Renal cortical epithelial cell (primary cell): ENCODE measurements around the gene KIFC1. TPM values are rescaled to one million over a fixed set of nuclear protein-coding genes. Genes with fewer than 3 reads are reported as not detected.

Source experiments
- DNase-seq: peaks from one replicate; pipeline ENCODE4 v3.0.0-alpha.2; 2011; ENCODE audit warnings: low read depth
- total RNA-seq: library from RNA; depleted of rRNA; stranded (reverse); fragments of >200 nt; gene quantifications from 2 replicates; pipeline ENCODE4 v1.2.3, GENCODE V29; 2014

The KIFC1 gene
- total RNA-seq, 1 donor from 2014 or later: 0.70 TPM

DNA sequence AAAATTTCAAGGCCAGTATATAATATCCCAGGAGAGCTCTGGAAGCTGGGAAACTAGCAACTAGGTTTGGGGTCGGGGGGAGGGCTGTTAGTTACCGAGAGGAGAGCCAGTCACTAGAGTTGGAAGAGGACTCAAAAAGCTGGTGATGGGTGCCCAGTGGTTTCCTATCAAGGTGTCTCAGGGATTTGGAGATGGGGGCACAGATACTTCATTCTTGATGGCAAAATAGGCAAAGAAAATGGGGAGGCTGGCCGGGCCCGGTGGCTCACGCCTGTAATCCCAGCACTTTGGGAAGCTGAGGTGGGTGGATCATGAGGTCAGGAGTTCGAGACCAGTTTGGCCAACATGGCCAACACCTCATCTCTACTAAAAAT, 20.0 kb downstream of the KIFC1 start:
- no peak for DNase-seq

DNA sequence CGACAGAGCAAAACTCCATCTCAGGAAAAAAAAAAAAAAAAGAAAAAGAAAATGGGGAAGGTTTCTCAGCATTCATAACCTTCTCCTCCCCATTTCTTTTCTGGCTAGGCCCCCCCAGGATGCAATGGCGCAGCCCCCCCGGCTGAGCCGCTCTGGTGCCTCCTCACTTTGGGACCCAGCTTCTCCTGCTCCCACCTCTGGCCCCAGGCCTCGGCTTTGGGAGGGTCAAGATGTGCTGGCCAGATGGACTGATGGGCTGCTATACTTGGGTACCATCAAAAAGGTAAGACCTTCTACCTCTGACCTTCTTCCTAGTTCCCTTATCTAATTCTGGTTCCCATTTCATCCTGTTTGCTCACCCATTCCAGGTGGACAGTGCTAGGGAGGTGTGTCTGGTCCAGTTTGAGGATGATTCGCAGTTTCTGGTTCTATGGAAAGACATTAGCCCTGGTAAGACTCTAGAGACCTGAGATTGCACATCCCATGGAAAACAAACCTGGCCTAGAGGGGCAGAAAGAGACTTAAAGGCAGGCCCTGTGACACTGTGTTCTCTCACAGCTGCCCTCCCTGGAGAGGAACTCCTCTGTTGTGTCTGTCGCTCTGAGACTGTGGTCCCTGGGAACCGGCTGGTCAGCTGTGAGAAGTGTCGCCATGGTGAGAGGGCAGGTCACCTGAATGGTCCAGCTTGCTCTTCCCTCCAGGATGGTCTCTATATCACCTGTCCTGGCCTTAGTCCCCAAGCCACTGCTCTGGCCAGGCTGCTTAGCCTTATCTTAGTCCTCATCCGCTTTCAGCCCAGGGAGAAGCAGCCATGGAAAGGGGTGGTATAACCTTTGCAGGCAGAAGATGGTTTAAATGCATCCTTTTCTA, 20.8 kb downstream of the KIFC1 start:
- DNase-seq: no peak

DNA sequence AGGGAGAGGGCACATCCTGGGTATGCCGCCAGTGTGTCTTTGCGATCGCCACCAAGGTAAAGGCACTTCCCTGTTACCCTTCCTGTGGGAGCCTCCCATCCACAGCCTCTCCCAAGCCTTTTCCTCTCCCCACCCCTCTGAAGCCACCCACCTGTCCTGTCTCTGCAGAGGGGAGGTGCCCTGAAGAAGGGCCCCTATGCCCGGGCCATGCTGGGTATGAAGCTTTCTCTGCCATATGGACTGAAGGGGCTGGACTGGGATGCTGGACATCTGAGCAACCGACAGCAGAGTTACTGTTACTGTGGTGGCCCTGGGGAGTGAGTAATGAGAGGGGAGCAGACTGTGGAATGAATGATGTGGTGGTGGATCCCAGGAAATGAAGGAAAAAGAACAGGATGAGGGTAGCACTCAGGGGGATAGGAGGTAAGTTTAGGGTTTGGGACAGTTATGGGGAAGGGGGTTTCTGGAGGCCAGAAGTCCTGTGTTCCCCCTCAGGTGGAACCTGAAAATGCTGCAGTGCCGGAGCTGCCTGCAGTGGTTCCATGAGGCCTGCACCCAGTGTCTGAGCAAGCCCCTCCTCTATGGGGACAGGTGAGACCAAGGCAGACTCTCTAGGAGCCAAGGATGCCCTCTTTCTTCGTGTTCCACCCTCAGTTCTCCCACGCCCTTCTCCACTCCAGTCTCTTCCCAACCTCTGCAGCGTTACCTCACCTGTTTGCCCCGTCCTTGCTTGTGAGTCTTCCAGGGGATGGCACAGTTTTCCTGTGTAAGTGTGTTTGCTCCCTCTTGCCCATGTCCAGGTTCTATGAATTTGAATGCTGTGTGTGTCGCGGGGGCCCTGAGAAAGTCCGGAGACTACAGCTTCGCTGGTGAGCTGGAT, 21.9 kb downstream of the KIFC1 start:
- no peak for DNase-seq

DNA sequence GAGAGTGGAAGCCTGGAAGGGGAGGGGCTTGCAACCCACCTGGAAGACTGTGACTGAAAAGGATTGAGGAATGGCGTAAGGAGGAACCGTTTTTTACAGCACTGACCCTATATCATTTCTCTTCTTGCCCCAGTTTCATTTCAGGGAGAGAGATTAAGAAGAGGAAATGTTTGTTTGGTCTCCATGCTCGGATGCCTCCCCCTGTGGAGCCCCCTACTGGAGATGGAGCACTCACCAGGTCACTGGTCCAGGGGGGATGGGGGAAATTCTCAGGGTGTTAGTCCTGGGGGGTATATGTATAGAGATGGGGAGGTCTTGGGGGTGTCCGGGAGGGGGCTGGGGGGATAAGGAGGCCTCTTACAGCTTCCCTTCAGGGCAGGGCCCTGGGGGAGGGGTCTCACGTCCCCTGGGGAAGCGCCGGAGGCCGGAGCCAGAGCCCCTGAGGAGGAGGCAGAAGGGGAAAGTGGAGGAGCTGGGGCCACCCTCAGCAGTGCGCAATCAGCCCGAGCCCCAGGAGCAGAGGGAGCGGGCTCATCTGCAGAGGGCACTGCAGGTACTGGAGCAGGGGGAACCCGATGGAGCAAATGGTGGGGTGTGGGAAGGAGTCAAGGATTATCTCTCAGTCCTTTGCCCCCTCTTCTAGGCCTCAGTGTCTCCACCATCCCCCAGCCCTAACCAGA, 23.1 kb downstream of the KIFC1 start:
- no peak for DNase-seq

DNA sequence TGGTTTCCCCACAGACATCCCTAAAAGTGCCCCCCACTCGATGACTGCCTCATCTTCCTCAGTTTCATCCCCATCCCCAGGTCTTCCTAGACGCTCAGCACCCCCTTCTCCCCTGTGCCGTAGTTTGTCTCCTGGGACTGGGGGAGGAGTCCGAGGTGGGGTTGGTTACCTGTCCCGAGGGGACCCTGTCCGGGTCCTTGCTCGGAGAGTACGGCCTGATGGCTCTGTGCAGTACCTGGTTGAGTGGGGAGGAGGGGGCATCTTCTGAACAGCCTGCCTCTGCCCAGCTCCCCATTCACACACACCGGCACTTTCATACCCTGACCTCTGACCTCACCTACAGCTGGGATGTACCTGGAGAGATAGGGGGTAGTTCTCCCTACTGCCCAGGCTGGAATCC, 24.2 kb downstream of the KIFC1 start:
- DNase-seq: no peak

DNA sequence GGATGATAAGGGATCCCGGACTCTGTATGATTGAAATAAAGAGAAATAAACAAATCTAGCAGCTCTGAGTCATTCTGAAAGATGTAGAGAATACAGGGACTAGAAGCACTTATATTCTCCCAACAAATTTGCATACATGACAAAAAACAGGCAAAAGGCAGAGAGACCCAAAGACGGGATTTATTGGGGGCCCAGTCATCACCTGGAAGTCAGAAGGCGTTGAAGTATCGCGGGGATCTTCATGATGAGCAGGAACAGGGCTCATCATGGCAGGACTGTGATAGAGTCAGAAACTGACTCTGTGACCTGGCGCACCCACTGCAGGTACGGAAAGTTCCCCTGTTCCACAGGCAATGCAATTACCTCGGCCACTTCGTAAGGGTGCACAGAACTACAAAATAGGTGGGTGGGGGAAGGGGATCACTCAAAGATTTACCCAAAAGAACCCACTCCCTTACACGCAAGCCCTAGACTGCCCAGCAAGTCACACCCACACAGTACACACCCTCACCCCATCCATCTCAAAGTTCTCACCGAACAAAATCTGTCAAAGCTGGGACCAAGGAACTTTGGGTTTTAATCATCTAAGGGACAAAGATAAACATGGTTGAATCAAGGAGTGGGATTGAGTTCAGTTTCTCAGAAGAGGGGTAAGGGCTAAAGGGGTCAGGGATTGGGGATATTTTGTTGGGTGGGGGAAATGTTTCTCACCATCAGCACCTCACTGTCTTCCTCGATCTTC, 24.9 kb downstream of the KIFC1 start:
- DNase-seq: no peak

DNA sequence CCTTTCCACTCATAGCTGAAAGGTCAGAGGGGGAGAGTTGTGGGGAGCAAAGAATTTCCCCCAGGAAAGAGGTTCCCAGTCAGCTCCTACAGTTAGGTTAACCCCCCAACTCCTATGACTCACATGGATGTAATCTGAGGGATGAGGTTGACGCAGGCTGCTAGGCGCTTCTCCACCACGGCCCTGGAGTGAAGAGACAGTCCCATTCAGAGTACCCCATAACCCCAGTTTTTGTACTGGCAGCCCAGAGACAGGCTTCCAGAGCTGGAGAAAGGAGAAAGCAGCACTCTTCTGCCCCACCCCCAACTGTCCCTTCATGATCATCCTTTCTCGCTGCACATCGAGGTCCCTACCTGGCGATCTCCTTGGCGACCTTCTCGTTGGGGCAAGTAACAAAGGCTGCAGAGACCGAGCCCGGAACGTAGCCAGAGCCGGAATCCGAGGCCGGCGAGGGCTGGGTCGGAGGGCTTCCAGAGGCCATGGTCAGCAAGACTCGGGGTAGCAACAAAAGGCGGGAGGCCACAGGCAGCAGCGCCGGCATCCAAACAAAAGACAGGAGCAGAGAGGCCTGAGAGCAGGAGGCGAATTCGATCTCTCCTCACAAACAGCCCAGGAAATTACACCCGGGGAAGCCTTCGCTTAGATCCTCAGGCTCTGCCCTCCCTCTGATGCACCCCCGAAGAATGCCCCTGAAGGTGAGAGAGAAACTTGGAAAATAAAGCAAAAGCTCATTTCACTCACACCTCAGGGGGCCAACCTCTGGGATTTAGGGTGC, 25.7 kb downstream of the KIFC1 start:
- peak; percentile 73 for DNase-seq

DNA sequence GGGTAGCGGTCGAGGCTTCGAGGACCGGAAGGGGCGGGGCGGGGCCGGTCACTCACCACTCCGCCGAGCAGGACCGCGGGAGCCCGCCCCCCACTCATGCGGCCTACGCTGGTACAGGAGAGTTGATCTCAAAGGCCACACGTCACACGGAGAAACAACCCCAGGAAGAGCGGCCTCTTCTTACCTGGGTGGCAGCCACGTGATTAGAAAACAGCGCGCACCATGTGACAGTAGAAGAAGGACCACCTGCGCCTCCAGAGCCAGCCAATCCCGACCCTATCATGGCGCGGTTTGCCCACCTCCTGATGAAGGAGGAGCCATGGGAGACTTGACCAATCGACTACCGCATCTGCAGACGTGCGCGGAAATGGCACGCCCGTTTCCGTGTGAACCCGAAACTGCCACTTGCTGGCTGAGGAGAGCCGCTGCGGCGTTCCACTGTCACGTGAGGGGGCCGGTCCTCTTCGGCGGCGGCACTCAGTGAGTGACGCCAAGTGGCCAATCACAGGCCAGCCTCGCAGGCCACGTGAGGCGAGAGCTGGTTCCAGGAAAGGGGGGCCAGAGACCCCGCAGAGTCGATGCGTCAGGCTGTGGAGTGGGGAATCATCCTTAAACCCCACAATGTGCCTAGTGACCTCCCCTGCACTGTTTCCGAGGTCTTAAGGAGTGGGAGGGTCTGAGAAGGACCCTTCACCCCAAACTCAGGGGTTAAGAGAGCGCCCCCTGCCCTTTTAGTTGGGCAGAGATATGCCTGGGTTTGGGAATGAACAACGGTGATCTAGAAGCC, 26.5 kb downstream of the KIFC1 start, which contains the start of gene CUTA:
Gene CUTA (minus strand): TSS at position 205 of the 787 bp plus-strand sequence. CDS start 107 bp downstream, at position 98.
- DNase-seq: peak; percentile 99

DNA sequence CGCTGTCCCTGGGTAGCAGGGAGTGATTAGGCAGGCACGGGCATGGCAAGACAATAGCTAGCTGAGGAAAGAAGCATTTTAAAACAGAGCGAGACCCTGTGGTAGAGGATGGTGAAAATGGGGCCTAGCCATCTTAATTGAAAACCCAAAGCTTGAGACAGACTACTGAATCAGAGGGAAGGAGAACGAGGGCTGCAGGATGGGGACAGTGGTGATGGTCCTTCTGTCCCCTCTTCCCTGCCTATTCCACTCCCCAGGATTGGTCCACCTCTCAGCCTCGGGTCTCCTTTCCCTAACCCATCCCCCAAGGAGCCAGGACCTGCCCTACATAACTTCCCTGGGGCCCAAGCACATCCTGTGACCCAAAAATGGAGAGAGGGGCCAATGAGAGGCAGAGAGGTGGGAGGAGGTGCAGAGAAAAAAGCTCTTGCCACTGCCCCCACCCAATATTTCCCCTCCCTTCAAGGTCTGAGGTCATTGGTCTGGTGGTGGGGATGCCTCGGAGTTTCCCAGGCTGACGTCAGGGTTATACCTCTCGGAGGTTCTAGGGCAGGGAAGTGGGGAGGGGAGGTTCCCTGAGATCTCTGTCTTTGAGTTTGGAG, 27.2 kb downstream of the KIFC1 start:
- no peak for DNase-seq

DNA sequence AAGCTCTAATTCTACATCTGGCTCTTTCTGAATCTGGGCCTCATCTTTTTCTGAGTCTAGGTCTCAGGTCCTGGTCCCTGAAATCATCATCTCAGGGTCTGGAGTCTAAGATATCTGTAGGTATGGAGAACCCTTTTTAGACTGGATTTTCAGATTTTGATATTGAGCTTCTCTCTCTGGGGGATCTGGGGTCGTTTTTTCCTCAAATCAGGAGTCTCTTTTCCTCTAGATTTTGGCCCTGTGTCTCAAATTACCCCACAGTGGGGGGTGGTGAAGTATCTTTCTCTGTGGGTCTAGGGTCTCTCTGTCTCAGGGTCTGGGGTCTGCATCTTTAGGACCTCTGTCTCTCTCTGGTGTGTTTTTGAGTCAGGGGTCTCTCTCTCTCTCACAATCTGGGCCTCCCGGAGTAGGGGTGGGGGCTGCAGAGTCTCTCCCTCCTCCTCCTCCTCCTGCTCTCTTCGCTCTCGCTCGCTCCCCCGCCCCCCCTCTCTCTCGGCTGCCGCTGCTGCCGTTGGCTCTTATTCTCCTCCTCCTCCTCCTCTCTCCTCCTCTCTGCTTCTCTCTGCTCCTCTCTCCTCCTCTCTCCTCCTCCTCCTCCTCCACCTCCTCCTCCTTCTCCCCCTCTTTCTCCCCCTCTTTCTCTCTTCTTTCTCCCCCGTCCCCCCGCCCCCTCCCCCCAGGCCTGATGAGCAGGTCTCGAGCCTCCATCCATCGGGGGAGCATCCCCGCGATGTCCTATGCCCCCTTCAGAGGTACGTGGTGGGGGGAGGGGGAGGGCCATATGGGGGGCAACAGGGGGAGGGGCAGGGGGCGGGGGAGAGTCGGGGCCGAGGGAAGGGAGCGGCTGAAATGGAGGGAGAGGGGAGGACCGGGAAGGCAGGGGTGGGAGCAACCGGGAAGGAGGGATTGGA, 28.2 kb downstream of the KIFC1 start, which contains the start of gene SYNGAP1:
Gene SYNGAP1 (plus strand): TSS at position 486 of the 911 bp plus-strand sequence. CDS start 200 bp downstream, at position 686.
- no peak for DNase-seq

DNA sequence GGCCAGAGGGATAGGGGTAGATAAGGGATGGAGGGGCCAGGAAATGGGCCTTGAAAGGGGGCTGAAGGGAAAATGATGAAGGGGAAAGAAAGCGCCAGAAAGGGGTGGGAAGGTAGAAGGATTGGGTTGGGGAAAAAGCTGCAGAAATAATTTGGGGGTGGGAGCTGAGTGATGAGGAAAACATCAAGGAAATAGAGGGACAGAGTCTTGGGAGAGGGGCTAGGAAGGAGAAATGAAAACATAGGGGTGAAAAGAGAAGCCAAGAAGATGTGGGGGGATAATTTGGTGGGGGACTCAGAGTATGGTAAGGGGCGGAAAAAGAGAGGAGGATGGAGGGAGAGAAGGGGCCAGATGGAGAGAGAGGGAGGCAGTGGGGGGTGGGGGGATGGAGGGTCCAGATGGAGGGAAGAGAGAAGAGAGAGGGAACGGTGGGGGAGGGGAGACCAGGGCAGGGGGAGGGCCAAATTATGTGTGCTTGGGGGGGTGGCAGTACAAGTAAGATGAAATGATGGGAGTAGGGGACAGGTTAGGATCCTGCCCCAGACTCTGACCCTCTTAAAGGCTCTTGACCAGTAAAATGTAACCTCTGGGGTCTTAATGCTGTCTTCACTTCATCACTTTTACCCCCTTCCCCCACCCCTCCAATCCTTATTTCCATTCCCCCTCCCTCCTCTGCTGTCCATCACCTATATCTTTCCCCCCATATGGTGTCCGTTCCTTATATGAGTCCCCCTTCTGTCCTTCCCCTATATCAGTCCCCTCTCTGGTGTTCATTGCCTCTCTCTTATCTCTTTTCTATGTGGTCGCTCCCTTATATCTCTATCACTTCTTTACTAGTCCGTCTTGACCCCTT, 29.1 kb downstream of the KIFC1 start:
- DNase-seq: no peak

DNA sequence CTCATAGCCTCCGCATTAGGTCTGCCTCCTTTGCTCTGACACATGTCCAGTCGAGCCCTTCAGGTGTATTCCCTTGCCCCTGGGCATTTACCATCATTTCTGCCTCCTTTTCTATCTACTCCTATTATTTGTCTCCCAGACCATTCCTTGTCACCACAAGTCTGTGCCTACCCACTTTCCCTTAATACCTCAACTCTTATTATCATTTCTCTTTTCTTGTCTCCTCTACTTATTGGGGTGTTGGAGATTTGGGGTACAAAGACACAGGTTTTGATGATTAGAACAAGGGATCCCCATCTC, 29.7 kb downstream of the KIFC1 start:
- no peak for DNase-seq

DNA sequence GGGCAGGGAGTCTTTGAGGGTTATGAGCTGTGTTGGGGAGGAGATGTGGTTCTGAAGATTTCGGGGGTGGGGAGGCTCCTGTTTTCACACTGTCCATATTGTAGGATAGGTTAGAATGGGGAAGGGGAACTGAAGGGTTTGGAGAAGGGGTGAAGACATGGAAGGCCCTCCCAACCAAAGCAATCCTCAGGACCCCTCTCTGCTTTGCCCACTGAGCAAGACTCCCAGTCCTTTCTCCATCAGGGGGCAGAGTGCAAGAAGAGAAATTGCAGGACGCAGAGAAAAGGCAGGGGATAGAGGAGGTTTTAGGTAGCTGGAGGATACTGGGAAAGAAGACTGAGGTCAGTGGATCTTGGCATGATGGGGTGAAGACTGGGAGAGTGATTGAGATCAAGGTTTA, 32.2 kb downstream of the KIFC1 start:
- no peak for DNase-seq

DNA sequence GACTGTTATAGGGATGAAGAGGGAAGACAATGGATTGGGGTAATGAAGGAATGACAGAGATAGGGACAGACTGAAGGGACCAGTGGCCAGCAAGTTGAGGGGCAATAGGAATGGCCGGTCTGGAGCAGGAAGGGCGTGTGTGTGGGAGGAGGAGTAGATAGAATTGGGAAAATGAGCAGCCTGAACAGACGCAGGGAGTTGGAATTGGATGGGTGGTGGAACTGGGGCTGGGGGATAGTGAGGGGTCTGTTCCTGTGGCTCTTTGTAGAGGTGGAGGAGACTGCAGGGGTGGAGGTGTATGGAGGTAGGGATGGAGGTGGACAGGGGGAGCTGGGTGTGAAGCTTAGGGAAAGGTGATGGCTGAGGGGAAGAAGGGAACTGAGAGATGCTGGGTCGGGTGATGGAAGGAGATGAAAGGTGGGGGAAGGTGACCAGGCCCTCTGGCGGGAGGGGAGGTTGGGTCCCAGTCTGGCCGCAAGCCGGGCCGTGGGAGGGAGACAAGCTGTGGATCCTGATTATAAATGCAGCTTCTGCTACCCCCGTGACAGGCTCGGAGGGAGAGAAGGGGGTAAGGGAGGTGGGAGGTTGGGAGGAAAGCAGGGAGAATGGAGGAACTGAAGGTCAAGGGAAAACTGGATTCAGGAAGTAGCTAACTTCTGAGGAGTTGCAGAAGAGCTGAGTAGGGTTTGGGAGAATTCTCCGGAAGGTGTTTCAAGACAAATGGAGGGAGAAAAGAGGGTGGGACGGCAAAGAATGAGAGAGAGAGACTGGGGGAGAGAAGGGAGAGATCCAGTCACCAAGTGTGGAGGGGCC, 33.4 kb downstream of the KIFC1 start:
- no peak for DNase-seq

DNA sequence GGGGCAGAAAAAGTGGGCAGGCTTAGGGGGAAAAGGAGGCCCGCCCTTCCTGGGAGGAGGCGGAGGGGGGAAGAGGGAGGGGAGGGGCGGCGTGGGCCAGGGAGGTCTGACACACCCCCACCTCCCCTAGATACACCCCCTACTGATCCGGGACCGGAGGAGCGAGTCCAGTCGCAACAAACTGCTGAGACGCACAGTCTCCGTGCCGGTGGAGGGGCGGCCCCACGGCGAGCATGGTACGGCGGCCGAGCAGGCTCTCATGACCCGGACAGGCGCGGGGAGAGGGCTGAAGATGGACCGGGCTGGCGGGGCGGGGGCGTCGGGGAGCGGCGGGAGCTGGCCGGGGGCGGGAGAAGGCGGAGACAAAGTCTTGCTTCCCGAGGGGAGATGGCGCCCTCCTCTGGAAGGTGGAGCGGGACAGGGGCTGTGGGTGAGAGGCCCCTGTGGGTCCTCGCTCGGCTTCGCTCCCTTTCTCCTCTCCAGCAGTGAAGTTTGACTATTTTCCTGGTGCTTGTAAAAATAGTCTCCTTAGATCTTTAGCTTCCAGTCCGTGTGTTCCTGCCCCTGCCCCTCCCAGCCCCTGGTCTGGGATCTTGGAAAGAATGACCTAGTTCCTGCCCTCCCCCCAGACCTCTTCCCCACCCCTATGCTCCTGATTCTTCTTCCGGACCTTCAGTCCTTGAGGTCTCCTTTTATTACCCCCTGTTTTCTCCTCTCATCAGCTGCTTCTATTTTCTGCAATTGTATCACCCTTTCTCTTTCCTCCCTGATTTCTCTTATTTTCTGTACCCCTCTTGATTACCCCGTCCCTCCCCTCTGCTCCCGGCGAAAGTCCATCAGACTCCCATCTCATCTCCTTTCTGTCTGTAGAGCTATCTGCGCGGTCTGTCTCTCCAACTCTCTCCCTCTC, 34.3 kb downstream of the KIFC1 start:
- DNase-seq: peak; percentile 57
